Measurements from ENCODE around the gene PAN2.
"Not testable (repeated sequence)": the region's sequence is repeated elsewhere in the genome, so short reads cannot be mapped to it uniquely, and the experiment has no call there.

Gene PAN2

DNA sequence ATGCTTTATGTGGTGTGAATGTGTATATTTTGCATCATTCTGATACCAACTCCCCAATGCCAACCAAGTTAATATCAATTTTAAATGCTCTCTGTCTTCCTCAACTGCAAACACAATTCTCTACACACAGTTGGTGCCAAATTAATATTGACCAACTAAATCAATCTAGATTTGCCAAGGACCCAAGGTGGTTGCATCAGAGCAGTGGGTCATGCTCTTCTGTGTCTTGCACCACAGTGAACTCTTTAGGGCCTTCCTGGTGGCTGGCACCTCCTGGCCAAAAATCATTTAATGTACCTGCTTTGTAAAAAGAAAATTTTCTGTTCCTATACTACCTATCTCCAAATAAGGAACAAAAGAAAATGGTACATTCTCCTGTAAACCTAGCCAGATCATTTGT is 53.0 kb downstream of the PAN2 start:
- Histone ChIP-seq H3K27me3 (ENCODE audit: insufficient read depth, low read length) (no peaks in the 10 kb centered on the region), H3K9me3 (ENCODE audit: insufficient read depth, low read depth, low read length) (no peaks in the 10 kb centered on the region), H3K9ac (ENCODE audit: low read depth, low read length) (no peak overlapping the region), H3K4me3 (ENCODE audit: low read length) (no peak overlapping the region), H3K4me1 (ENCODE audit: insufficient read depth, low read length) (no peaks in the 10 kb centered on the region), H3K36me3 (ENCODE audit: insufficient read depth, low read depth, low read length) (peaks cover 89% of the 10 kb centered on the region), H3K27ac (ENCODE audit: low read length) (no peak overlapping the region)

DNA sequence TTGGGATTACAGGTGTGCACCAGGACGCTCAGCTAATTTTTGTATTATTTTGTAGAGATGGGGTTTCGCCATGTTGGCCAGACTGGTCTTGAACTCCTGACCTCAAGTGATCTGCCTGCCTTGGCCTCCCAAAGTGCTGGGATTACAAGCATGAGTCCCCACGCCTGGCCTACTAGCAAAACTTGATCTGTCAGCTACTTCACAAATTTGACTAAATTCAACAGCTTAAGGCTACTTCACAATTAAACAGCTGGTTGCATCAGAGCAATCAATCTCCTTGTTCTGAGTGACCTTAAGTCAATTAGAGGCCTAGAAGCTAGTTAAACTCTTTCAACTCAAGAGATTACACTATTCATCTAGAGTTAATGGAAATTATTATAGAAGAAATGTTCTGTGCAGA is 54.9 kb downstream of the PAN2 start:
- Histone ChIP-seq H3K36me3 (ENCODE audit: insufficient read depth, low read depth, low read length) (peaks cover 94% of the 10 kb centered on the region), H3K9ac (ENCODE audit: low read depth, low read length) (no peak overlapping the region), H3K27ac (ENCODE audit: low read length) (no peak overlapping the region), H3K4me3 (ENCODE audit: low read length) (no peak overlapping the region), H3K9me3 (ENCODE audit: insufficient read depth, low read depth, low read length) (no peaks in the 10 kb centered on the region), H3K4me1 (ENCODE audit: insufficient read depth, low read length) (no peaks in the 10 kb centered on the region), H3K27me3 (ENCODE audit: insufficient read depth, low read length) (no peaks in the 10 kb centered on the region)

DNA sequence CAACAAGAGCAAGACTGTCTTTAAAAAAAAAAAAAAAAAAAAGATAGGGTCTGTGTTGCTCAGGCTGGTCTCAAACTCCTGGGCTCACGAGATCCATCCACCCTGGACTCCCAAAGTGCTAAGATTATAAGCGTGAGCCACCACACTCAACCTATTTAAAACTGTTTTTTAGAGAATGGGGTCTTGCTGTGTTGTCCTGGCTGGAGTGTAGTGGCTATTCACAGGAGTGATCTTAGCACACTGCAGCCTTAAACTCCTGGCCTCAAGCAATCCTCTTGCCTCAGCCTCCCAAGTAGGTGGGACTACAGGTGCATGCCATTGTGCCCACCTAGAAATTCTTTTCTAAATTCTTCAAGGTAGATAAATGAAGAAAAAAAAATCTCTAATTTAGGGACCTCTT is 59.5 kb downstream of the PAN2 start:
- no peaks in the 10 kb centered on the region for H3K4me1 ChIP-seq (ENCODE audit: insufficient read depth, low read length)
- no peaks in the 10 kb centered on the region for H3K9me3 ChIP-seq (ENCODE audit: insufficient read depth, low read depth, low read length)
- H3K9ac ChIP-seq (ENCODE audit: low read depth, low read length): no peak overlapping the region
- H3K27me3 ChIP-seq (ENCODE audit: insufficient read depth, low read length): no peaks in the 10 kb centered on the region
- H3K27ac ChIP-seq (ENCODE audit: low read length): no peak overlapping the region
- no peak overlapping the region for H3K4me3 ChIP-seq (ENCODE audit: low read length)
- peaks cover 93% of the 10 kb centered on the region for H3K36me3 ChIP-seq (ENCODE audit: insufficient read depth, low read depth, low read length)

DNA sequence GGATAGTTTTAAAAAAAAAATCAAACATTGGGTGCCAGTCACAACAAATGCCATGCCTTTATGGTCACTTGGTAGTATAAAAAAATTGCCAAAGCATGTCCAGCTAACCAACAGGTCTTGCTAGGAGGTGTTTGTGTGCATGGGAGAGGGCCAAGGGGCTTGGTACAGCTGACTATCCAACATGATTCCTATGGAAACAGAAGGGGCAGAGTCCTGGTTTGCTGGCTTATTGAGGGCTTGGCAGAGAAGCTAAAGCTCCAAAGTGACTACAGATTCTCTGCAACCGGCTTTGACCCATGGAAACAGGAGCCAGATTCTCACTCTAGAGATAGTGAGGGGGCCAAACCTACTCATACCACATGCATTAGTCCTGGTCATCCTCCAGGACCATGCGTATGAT is 61.3 kb downstream of the PAN2 start:
- H3K9ac ChIP-seq (ENCODE audit: low read depth, low read length); H3K9me3 ChIP-seq (ENCODE audit: insufficient read depth, low read depth, low read length); H3K27ac ChIP-seq (ENCODE audit: low read length); H3K27me3 ChIP-seq (ENCODE audit: insufficient read depth, low read length); H3K4me3 ChIP-seq (ENCODE audit: low read length); H3K4me1 ChIP-seq (ENCODE audit: insufficient read depth, low read length): not testable (repeated sequence)
- peaks cover 78% of the 10 kb centered on the region for H3K36me3 ChIP-seq (ENCODE audit: insufficient read depth, low read depth, low read length)

DNA sequence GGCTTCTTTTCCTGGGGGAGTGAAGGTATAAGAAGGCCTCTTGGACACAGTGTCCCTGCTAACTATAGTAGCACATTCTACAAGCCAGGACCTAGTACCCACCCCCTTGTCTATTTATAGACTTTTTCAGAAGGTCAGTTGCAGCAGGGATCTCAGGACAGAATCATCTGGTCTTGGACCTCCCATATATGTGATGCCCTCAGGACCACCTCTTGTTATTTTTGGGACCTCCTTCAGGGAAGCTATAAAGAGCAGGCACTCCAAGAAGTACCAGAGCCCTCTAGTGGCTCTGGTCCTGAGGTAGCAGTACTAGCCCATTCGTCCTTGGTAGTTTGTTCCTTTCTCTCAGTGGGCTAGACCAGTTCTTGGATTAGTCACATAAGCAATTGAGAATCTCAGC is 62.8 kb downstream of the PAN2 start:
- Histone ChIP-seq H3K4me3 (ENCODE audit: low read length) (no peak overlapping the region), H3K9ac (ENCODE audit: low read depth, low read length) (no peak overlapping the region), H3K36me3 (ENCODE audit: insufficient read depth, low read depth, low read length) (peaks cover 68% of the 10 kb centered on the region), H3K4me1 (ENCODE audit: insufficient read depth, low read length) (peaks cover 4% of the 10 kb centered on the region; the same call in 1 of the 2 replicates), H3K27ac (ENCODE audit: low read length) (no peak overlapping the region), H3K9me3 (ENCODE audit: insufficient read depth, low read depth, low read length) (no peaks in the 10 kb centered on the region), H3K27me3 (ENCODE audit: insufficient read depth, low read length) (no peaks in the 10 kb centered on the region)

DNA sequence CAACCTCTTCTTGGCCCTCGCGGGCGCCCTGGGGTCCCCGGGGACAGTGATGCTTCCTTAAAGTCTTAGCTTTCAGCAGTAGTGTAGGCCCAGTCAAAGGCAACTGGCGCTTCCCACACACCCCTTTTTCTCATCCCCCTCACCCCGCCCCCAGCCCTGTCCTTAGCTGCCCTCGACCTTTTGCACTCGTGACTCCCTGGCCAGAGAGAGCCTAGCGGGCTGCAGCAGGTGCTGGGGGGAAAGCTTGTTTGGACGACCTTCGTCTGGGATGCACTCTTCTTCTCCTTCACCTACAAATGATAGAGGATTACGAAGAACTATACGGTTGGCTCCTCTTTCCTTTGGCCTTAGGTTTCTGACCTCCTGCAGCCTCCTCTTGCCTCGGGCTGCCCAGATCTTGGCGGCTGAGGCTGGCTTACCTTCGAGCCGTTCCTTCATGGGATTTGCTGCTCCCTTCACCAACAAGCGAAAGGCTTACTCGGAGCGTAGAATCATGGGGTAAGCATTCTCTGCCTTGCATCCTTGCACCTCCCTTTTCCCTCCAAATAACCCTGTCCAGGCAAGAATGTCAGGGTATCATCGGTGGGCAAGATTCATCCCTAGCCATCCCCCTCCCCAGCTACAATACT is 66.2 kb downstream of the PAN2 start:
- peak overlapping the region; percentile 96 for H3K4me3 ChIP-seq (ENCODE audit: low read length)
- no peak overlapping the region for H3K27ac ChIP-seq (ENCODE audit: low read length)
- H3K9ac ChIP-seq (ENCODE audit: low read depth, low read length): peak overlapping the region; percentile 84; the same call in 1 of the 2 replicates
- H3K27me3 ChIP-seq (ENCODE audit: insufficient read depth, low read length): no peaks in the 10 kb centered on the region
- H3K4me1 ChIP-seq (ENCODE audit: insufficient read depth, low read length): peaks cover 4% of the 10 kb centered on the region; the same call in 1 of the 2 replicates
- peaks cover 35% of the 10 kb centered on the region for H3K36me3 ChIP-seq (ENCODE audit: insufficient read depth, low read depth, low read length)
- no peaks in the 10 kb centered on the region for H3K9me3 ChIP-seq (ENCODE audit: insufficient read depth, low read depth, low read length)

DNA sequence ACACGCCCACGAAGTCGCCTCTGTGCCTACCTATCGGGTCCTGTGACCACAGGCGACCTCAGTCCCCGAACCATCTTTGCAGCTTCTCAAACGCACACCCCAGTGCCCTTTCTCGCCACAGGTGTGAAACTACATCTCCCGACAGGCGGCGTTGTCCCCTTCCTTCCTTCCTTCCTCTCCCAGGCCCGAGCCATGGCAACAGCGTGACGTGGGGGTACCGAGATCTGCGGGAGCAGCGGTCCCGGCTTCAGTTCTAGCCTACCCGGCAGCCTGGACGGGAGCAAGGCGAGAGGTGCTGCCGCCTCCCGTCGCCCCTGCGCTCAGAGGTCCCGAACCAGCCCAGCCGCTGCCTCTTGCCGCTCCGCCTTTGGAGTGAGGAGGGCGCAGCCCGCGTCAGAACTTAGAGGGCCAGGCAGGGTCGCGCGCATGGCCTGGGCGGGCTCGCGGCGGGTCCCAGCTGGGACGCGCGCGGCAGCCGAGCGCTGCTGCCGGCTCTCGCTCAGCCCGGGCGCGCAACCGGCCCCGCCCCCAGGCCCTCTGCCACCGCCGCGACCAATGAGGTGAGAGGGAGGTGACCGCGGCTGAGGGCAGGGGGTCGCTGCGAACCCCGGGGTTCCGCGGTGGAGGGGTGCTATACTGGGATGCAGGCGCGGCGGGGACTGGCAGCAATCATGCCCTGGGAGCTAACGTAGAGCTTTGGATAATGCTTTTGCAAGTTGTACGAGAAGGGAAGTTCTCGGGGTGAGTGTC is 66.9 kb downstream of the PAN2 start, which contains the start of gene COQ10A:
Gene COQ10A, plus strand, starts transcription at position 250 of the 750 bp plus-strand sequence. Its CDS starts 177 bp downstream, at position 427.
- peaks cover 4% of the 10 kb centered on the region; the same call in 1 of the 2 replicates for H3K4me1 ChIP-seq (ENCODE audit: insufficient read depth, low read length)
- peak within 1 kb of the TSS; percentile 96 for H3K4me3 ChIP-seq (ENCODE audit: low read length)
- peak within 1 kb of the TSS; percentile 84; the same call in 1 of the 2 replicates for H3K9ac ChIP-seq (ENCODE audit: low read depth, low read length)
- no peaks in the 10 kb centered on the region for H3K27me3 ChIP-seq (ENCODE audit: insufficient read depth, low read length)
- no peak within 1 kb of the TSS for H3K27ac ChIP-seq (ENCODE audit: low read length)
- no peaks in the 10 kb centered on the region for H3K9me3 ChIP-seq (ENCODE audit: insufficient read depth, low read depth, low read length)
- peaks cover 28% of the 10 kb centered on the region for H3K36me3 ChIP-seq (ENCODE audit: insufficient read depth, low read depth, low read length)
